Testis (tissue), 2 donors: Measurements from ENCODE around the gene UBXN4.

ENCODE experiments used
- POLR2A ChIP-seq: fragments of 450-650 bp; IDR thresholded peaks from one replicate; pipeline ENCODE4 v1.6.1; 2017; ENCODE audit warnings: antibody characterized with exemption, mild to moderate bottlenecking, moderate library complexity
- TF ChIP-seq, protein P1 (sequence below), 3 experiments: fragments of 450-650 bp in 2 of 3; fragments of 200-600 bp in 1 of 3; sonication (generic) in 1 of 3; IDR thresholded peaks; one replicate each; pipeline ENCODE4 v1.5.1; 2016 to 2019; ENCODE audit warnings: antibody characterized with exemption in 3 of 3, mild to moderate bottlenecking in 2 of 3, moderate library complexity in 1 of 3

DNA sequence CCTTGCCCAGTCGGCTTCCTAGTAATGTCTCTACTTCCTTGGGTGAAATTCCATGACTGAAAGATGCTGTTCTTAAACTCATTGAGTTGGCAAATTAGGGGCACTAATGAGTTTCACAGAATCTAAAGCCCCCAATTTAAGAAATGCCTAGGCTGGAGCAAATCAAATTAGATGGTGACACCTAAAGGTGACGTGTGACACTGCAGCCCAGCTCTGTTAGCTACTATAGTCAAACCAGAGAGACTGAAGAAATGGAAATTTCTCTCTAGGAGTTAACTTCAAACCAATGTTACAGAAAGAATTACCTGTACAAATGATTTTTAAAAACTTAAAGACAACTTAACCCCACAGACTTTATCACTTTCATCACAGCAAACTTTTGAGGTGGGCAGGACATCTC lies 58.1 kb downstream of the UBXN4 start:
- no peak for TF ChIP-seq POLR2A
- TF ChIP-seq, protein P1, sequence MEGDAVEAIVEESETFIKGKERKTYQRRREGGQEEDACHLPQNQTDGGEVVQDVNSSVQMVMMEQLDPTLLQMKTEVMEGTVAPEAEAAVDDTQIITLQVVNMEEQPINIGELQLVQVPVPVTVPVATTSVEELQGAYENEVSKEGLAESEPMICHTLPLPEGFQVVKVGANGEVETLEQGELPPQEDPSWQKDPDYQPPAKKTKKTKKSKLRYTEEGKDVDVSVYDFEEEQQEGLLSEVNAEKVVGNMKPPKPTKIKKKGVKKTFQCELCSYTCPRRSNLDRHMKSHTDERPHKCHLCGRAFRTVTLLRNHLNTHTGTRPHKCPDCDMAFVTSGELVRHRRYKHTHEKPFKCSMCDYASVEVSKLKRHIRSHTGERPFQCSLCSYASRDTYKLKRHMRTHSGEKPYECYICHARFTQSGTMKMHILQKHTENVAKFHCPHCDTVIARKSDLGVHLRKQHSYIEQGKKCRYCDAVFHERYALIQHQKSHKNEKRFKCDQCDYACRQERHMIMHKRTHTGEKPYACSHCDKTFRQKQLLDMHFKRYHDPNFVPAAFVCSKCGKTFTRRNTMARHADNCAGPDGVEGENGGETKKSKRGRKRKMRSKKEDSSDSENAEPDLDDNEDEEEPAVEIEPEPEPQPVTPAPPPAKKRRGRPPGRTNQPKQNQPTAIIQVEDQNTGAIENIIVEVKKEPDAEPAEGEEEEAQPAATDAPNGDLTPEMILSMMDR (IDR thresholded peaks at IDR 0.05) = no peak
